Measurements from ENCODE around the gene C1QC.
"Not testable (repeated sequence)": the region's sequence is repeated elsewhere in the genome, so short reads cannot be mapped to it uniquely, and the experiment has no call there.

Gene C1QC

GRCh38 chr1:22646384-22646783 lies 3.0 kb downstream of the C1QC start:
- FAIRE-seq (no peak), DNase-seq (ENCODE audit: low spot score) (no peak)

GRCh38 chr1:22650089-22650693 lies 6.8 kb downstream of the C1QC start:
- FAIRE-seq (no peak), DNase-seq (ENCODE audit: low spot score) (no peak)

- FAIRE-seq = no peak
These were observed 8.8 kb downstream of the C1QC start for GRCh38 chr1:22651941-22652856.

DNA sequence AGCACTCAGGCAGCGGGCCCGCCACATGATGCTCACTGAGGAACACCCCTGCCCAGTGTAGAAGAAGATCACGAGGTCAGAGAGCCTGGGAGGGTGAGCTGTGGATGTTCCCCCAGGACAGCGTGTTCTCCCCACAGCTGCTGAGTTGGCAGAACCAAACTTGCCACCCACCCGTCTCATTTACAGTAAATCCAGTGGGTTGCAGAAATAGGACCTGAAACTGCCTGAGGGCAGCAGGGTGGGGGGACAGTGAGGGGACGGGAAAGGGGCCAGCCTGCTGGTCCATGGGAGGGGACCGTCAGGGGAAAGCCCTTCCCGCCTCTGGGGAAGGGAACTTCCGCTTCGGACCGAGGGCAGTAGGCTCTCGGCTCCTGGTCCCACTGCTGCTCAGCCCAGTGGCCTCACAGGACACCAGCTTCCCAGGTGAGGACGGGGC lies 9.5 kb downstream of the C1QC start, which contains the start of gene C1QB:
Gene C1QB, plus strand, starts transcription at position 356 of the 436 bp plus-strand sequence. CDS start 6,227 bp downstream, outside the sequence.
- FAIRE-seq = no peak
- DNase-seq (ENCODE audit: low spot score) = no peak

More at GRCh38 chr1:22651941-22652856, 8.8 kb downstream of the C1QC start:
- DNase-seq (ENCODE audit: low spot score) = no peak

DNA sequence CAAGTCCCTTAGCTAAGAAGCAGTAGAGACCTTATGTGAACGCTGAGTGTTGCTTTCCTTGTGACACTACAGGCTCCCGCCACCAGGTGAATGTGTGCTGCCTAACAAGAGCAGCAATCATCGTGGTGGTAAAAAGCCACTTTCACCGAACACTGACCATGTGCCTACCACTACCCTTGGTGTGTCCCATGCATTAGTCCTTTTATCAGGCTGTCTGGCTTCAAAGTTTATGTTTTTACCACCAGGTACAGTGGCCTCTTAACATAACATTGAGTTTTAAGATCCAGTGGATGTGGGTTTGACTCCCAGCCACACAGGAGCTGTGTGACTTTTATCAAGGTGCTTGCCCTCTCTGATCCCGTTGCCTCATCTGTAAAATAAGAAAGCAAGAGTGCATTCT lies 11.3 kb downstream of the C1QC start:
- DNase-seq (ENCODE audit: low spot score) = no peak
- no peak for FAIRE-seq

- no peak for FAIRE-seq
- no peak for DNase-seq (ENCODE audit: low spot score)
These were observed 15.1 kb downstream of the C1QC start for GRCh38 chr1:22658385-22659163.

- DNase-seq (ENCODE audit: low spot score) = no peak
- no peak for FAIRE-seq
These were observed 17.3 kb downstream of the C1QC start for GRCh38 chr1:22660716-22661241.

- no peak for DNase-seq (ENCODE audit: low spot score)
- FAIRE-seq = no peak
These were observed 18.4 kb downstream of the C1QC start for GRCh38 chr1:22661880-22662279.

- DNase-seq (ENCODE audit: low spot score) (no peak), FAIRE-seq (no peak)
These were observed 18.9 kb downstream of the C1QC start for GRCh38 chr1:22662318-22662717.

DNA sequence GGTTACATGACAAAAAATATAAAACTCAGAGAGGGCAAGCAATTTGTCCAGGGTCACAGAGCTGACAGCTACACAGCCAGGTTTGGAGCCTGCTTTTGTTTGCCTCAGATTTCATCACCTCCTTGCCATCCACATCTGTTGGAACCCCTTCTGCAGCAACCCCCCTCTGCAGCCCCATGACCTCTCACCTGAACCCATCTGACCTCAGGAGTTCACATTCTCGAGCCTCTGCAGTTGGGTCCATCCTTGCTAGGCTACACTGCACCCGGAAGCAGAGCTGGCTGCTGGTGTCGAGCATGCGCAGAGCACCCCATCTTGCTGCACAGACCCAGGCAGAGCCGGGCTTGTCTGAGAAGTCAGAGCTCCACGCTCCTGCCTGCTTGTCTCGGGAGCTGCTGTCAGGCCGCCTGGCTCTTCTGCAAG lies 19.6 kb downstream of the C1QC start:
- no peak for FAIRE-seq
- DNase-seq (ENCODE audit: low spot score) = no peak

GRCh38 chr1:22665752-22666151 lies 22.3 kb downstream of the C1QC start:
- DNase-seq (ENCODE audit: low spot score) (peak; percentile 8), FAIRE-seq (no peak)

- FAIRE-seq (no peak), DNase-seq (ENCODE audit: low spot score) (no peak)
These were observed 23.0 kb downstream of the C1QC start for GRCh38 chr1:22666412-22666811.

- not testable (repeated sequence) for DNase-seq (ENCODE audit: low spot score); FAIRE-seq
These were observed 25.4 kb downstream of the C1QC start for GRCh38 chr1:22668840-22669239.

- DNase-seq (ENCODE audit: low spot score) (no peak), FAIRE-seq (no peak)
These were observed 27.0 kb downstream of the C1QC start for GRCh38 chr1:22670352-22670975.

GRCh38 chr1:22671999-22672398 lies 28.6 kb downstream of the C1QC start:
- no peak for FAIRE-seq
- no peak for DNase-seq (ENCODE audit: low spot score)

DNA sequence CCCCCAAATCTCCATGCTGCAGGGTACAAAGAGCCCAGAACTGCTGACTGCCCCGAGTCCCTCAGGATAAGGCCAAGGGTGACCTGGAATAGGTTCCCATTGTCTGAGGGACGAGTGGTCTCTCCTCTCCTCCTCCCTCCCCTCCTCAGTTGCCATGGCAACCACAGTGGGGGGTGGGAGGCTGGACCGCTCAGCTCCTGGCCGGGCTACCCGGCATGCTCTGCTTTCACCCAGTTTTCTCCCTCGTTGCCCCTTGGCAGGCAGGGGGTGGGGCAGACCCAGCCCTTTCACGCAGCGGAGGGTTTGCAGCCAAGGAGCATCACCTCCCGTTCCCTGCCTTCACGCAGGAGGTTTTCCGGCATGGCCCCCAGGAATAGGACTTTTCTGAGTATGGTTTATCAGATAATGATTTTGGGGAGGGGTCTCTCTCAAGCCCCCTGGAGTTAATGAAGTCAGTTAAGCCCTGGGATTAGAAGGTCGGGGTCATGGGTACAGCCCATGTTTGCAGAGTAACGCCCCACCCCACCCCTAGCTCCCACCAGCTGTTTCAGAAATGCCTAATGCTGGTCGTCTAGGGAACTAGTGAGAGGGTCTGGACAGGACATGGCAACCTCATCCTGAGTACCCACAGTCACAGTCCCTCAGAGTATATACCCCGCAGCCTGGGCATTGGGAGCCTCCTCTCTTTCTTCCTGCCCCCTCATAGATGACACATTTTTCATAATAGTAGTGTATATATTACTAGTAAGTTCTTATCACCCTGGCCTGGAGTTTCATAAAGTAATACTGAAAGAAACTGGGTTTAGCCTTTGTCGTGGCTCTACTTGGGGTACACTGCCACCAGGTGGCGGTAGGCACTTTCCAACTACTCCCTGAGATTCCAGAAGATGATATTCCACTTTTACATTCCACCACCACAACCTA lies 30.3 kb downstream of the C1QC start:
- DNase-seq (ENCODE audit: low spot score) (peak; percentile 54), FAIRE-seq (peak; percentile 78)

DNA sequence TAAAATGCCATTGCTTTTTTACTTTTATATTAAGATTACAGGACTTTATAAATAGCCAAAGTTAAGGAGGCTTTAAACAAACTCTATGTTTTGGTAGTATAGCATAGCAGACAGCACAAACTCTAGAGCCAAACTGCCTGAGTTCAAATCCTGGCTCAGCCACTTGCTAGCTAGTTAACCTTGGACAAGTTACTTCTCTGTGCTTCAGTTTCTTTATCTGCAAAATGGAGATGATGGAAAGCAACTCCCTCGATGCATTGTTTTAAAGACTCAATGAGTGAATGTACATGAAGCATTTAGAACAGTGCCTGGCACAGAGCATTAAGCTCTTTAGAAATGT lies 30.9 kb downstream of the C1QC start:
- DNase-seq (ENCODE audit: low spot score) (no peak), FAIRE-seq (no peak)

DNA sequence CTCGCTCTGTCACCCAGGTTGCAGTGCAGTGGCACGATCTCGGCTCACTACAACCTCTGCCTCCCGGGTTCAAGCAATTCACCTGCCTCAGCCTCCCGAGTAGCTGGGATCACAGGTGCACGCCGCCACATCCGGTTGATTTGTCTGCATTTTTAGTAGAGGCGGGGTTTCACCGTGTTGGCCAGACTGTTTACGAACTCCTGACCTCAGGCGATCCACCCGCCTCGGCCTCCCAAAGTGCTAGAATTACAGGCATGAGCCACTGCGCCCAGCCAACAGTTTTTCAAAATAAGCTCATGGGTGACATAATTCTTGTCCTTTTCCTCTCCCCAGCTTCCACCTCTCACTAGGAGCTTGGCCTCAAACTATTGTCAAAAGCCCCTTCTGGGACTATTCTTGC lies 32.7 kb downstream of the C1QC start:
- not testable (repeated sequence) for FAIRE-seq; DNase-seq (ENCODE audit: low spot score)

DNA sequence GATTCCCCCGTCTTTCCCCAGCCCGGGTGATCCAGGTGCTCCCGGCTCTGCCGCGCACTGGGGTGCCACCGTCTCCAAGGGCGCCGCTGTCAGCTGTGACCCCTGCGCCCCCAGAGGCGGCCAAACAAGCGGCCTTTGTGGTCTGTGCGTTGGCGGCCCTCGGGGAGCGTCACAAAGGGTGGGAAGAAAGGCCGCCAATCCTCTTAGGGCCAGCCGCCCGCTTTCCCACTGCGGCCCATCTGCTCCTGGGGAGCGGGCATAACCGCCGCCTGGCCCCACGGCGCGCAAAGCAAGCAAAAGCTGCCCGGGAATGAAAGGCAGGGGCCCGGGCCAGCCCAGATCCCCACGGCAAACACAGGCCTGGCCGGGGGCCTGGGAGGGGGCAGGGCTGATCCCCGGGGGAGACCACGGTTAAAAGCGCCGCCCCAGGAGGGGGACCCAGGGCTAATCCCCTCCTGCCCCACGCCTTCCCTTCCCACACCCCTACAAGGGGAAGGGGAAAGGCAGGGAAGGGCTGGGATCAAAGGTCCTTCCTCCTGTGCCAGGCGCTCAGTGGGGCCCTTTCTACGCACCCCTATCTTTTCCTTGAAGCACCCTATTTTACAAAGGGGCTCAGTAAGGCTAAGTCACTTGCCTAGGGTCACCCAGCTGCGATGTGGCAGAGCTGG lies 33.6 kb downstream of the C1QC start:
- DNase-seq (ENCODE audit: low spot score) (no peak), FAIRE-seq (no peak)
